ENCODE measurements around the gene DTNBP1. TPM values are rescaled to one million over a fixed set of nuclear protein-coding genes. Genes with fewer than 3 reads are reported as not detected.

The DTNBP1 gene
- total and polyA plus RNA-seq, 4 donors = 3.1 to 6.0 (median 4.3) TPM

DNA sequence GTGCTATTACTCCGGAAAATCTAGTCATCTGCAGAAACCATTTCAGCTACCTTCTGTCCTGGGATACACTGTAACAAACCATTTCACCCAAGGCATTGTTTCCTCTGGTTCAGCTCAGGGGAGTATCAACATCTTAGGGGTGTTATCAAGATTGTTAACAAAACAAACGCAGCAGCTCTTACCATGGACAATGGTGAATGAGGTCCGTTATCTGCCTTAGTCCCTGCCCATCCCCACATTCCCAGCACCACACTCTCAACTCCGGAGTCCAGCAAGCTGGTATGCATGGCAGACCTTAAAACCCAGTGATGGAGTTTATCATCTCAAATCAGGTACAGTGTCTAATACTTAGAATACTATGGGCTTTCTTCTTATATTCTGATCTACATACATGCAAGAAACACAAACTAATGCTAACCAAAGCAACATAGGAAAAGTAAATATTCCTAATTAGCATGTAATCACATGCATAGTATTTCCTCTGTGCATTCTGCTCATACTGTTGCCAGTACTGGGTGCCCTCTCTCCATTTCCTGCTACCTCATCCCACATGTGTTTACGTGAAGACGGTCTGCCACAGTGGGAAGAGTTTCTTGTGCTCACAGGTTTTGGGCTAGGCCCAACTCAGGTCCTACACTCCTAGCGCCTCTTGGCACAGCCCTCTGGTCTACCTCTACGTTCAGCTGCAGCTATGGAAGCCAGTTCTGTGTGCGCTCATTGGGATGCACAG is 123.9 kb downstream of the DTNBP1 start:
- TF ChIP-seq RAD21 (IDR thresholded peaks at IDR 0.05) (no peak), TAF1 (conservative IDR thresholded peaks at IDR 0.05) (no peak), FOXA2 (IDR thresholded peaks at IDR 0.05) (no peak), EGR1 (IDR thresholded peaks at IDR 0.05; ENCODE audit: low read depth in 2 of 2) (no peak), GABPA (IDR thresholded peaks at IDR 0.05 in 1 of 2, conservative IDR thresholded peaks at IDR 0.05 in 1 of 2) (no peak), NR2F2 (IDR thresholded peaks at IDR 0.05) (no peak), HNF4A (conservative IDR thresholded peaks at IDR 0.05) (no peak)
- TF ChIP-seq, protein P1, sequence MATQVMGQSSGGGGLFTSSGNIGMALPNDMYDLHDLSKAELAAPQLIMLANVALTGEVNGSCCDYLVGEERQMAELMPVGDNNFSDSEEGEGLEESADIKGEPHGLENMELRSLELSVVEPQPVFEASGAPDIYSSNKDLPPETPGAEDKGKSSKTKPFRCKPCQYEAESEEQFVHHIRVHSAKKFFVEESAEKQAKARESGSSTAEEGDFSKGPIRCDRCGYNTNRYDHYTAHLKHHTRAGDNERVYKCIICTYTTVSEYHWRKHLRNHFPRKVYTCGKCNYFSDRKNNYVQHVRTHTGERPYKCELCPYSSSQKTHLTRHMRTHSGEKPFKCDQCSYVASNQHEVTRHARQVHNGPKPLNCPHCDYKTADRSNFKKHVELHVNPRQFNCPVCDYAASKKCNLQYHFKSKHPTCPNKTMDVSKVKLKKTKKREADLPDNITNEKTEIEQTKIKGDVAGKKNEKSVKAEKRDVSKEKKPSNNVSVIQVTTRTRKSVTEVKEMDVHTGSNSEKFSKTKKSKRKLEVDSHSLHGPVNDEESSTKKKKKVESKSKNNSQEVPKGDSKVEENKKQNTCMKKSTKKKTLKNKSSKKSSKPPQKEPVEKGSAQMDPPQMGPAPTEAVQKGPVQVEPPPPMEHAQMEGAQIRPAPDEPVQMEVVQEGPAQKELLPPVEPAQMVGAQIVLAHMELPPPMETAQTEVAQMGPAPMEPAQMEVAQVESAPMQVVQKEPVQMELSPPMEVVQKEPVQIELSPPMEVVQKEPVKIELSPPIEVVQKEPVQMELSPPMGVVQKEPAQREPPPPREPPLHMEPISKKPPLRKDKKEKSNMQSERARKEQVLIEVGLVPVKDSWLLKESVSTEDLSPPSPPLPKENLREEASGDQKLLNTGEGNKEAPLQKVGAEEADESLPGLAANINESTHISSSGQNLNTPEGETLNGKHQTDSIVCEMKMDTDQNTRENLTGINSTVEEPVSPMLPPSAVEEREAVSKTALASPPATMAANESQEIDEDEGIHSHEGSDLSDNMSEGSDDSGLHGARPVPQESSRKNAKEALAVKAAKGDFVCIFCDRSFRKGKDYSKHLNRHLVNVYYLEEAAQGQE (IDR thresholded peaks at IDR 0.05) = no peak
- TF ChIP-seq, protein P2, sequence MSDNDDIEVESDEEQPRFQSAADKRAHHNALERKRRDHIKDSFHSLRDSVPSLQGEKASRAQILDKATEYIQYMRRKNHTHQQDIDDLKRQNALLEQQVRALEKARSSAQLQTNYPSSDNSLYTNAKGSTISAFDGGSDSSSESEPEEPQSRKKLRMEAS (IDR thresholded peaks at IDR 0.05) = no peak
- TF ChIP-seq, protein P3, sequence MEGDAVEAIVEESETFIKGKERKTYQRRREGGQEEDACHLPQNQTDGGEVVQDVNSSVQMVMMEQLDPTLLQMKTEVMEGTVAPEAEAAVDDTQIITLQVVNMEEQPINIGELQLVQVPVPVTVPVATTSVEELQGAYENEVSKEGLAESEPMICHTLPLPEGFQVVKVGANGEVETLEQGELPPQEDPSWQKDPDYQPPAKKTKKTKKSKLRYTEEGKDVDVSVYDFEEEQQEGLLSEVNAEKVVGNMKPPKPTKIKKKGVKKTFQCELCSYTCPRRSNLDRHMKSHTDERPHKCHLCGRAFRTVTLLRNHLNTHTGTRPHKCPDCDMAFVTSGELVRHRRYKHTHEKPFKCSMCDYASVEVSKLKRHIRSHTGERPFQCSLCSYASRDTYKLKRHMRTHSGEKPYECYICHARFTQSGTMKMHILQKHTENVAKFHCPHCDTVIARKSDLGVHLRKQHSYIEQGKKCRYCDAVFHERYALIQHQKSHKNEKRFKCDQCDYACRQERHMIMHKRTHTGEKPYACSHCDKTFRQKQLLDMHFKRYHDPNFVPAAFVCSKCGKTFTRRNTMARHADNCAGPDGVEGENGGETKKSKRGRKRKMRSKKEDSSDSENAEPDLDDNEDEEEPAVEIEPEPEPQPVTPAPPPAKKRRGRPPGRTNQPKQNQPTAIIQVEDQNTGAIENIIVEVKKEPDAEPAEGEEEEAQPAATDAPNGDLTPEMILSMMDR (IDR thresholded peaks at IDR 0.05; ENCODE audit: low read depth, low read length, missing input control) = no peak
- no peak overlapping the region for H3K27ac ChIP-seq (ENCODE audit: low read depth in 1 of 2, low read length in 2 of 2)
- no peak overlapping the region for H3K4me3 ChIP-seq (ENCODE audit: low read depth in 1 of 3, low read length in 3 of 3)
- no peak for DNase-seq (ENCODE audit: low spot score)
- no peaks in the 10 kb centered on the region for H3K9me3 ChIP-seq (ENCODE audit: control insufficient read depth in 4 of 4, low read length in 3 of 4)
- H3K36me3 ChIP-seq (ENCODE audit: control insufficient read depth in 4 of 4, insufficient read depth in 3 of 4, low read depth in 1 of 4, low read length in 3 of 4) = no peaks in the 10 kb centered on the region
- WGBS = 83% methylated on average over 9 of the region's 9 CpGs
- H3K4me1 ChIP-seq (ENCODE audit: control insufficient read depth in 4 of 4, insufficient read depth in 4 of 4, low read length in 3 of 4) = no peaks in the 10 kb centered on the region
- no peak overlapping the region for H3K9ac ChIP-seq (ENCODE audit: low read depth in 1 of 2, low read length in 2 of 2)
- no peaks in the 10 kb centered on the region for H3K27me3 ChIP-seq (ENCODE audit: control insufficient read depth in 4 of 4, insufficient read depth in 4 of 4, low read length in 3 of 4)

DNA sequence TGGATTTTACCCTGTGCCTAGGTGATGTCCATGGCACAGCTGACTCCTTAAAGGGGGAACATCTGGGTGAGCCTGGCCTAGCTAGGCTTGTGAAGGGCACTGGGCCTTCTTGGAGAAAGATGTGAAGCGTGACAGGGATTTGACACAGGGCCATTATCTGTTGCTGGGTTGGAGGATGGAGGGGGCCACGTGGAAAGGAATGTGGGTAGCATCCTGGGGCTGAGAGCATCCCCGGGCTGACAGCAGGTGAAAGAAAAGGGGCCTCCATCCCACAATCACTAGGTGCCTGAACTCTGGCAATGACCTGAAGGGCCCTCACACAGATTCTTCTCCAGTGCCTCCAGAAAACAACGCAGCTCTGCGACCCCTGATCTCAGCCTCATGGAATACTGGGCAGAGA is 124.7 kb downstream of the DTNBP1 start:
- Histone ChIP-seq H3K36me3 (ENCODE audit: control insufficient read depth in 4 of 4, insufficient read depth in 3 of 4, low read depth in 1 of 4, low read length in 3 of 4) (no peaks in the 10 kb centered on the region), H3K9ac (ENCODE audit: low read depth in 1 of 2, low read length in 2 of 2) (no peak overlapping the region), H3K27ac (ENCODE audit: low read depth in 1 of 2, low read length in 2 of 2) (no peak overlapping the region), H3K4me3 (ENCODE audit: low read depth in 1 of 3, low read length in 3 of 3) (no peak overlapping the region), H3K9me3 (ENCODE audit: control insufficient read depth in 4 of 4, low read length in 3 of 4) (no peaks in the 10 kb centered on the region), H3K27me3 (ENCODE audit: control insufficient read depth in 4 of 4, insufficient read depth in 4 of 4, low read length in 3 of 4) (no peaks in the 10 kb centered on the region), H3K4me1 (ENCODE audit: control insufficient read depth in 4 of 4, insufficient read depth in 4 of 4, low read length in 3 of 4) (no peaks in the 10 kb centered on the region)
- WGBS = 94% methylated on average over 5 of the region's 5 CpGs
- no peak for TF ChIP-seq NR2F2 (IDR thresholded peaks at IDR 0.05)
- TF ChIP-seq, protein P1 (IDR thresholded peaks at IDR 0.05) = no peak
- TF ChIP-seq HNF4A (conservative IDR thresholded peaks at IDR 0.05) = no peak
- no peak for TF ChIP-seq GABPA (IDR thresholded peaks at IDR 0.05 in 1 of 2, conservative IDR thresholded peaks at IDR 0.05 in 1 of 2)
- TF ChIP-seq SP1 (IDR thresholded peaks at IDR 0.05) = no peak
- no peak for TF ChIP-seq YY1 (IDR thresholded peaks at IDR 0.05)
- TF ChIP-seq, protein P4, sequence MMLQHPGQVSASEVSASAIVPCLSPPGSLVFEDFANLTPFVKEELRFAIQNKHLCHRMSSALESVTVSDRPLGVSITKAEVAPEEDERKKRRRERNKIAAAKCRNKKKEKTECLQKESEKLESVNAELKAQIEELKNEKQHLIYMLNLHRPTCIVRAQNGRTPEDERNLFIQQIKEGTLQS (IDR thresholded peaks at IDR 0.05) = no peak
- TF ChIP-seq RXRA (IDR thresholded peaks at IDR 0.05) = no peak
- no peak for TF ChIP-seq RAD21 (IDR thresholded peaks at IDR 0.05)
- TF ChIP-seq, protein P3 (IDR thresholded peaks at IDR 0.05; ENCODE audit: low read depth, low read length, missing input control) = no peak
- DNase-seq (ENCODE audit: low spot score) = no peak

All from liver (tissue), 9 donors.